Colonic mucosa (tissue), 4 donors: ENCODE results near the gene HERC3. TPM values are rescaled to one million over a fixed set of nuclear protein-coding genes. Genes with fewer than 3 reads are reported as not detected.

ENCODE experiments used
- DNase-seq: peaks from one replicate; pipeline ENCODE4 v3.0.0-alpha.2; 2020
- H3K27ac ChIP-seq: fragments of 200-600 bp; one replicate; pipeline ENCODE4 v1.8.0; 2021
- H3K27me3 ChIP-seq: fragments of 200-600 bp; one replicate; pipeline ENCODE4 v1.8.0; 2021
- H3K36me3 ChIP-seq: fragments of 200-600 bp; one replicate; pipeline ENCODE4 v1.8.0; 2021
- H3K4me1 ChIP-seq: fragments of 200-600 bp; one replicate; pipeline ENCODE4 v1.8.0; 2021; ENCODE audit warnings: mild to moderate bottlenecking
- H3K4me3 ChIP-seq: fragments of 200-600 bp; one replicate; pipeline ENCODE4 v1.8.0; 2021
- H3K9ac ChIP-seq, 2 donors: one replicate each; pipeline ENCODE4 v1.7.0; 2013; ENCODE audit warnings: control low read depth in 2 of 2, low read depth in 2 of 2, low read length in 2 of 2
- H3K9me3 ChIP-seq: fragments of 200-600 bp; one replicate; pipeline ENCODE4 v1.8.0; 2021
- CTCF ChIP-seq: fragments of 200-600 bp; IDR thresholded peaks from one replicate; pipeline ENCODE4 v1.8.0; 2022; ENCODE audit warnings: antibody characterized with exemption, mild to moderate bottlenecking
- intact Hi-C: fragments of 100-400 bp; cut with DNase I; formaldehyde crosslinking; loops from one replicate; pipeline ENCODE4 v1.14.1; 2022
- total RNA-seq, 2 donors: library from RNA; stranded (reverse); fragmentation: NEBNext Ultra II Directional in 1 of 2; extraction: Animal tissue kit (Norgen Biotek cat#: 25700) in 1 of 2; gene quantifications; one replicate each; pipeline ENCODE4 v1.2.1, GENCODE V29; 2021
- donor health status: healthy.
- donor health status: DM: no; HTN: no; CAD: no.
- donor health status: DM: no; HTN: no; CAD: no.

The HERC3 gene
- total RNA-seq: 10 to 100 TPM; 23.0 to 51.4 TPM

GRCh38 chr4:88591787-88592599 is at the start of gene HERC3:
Gene HERC3 (plus strand): TSS chr4:88592480. CDS start chr4:88605824, 13,344 bp downstream.
- H3K4me3 ChIP-seq: peak within 1 kb of the TSS; percentile 92
- TF ChIP-seq CTCF: no peak
- intact Hi-C loops: loop anchor here (2.0 kb wide), 1 partner anchor 61 kb away; no protein-coding TSS in a partner anchor
- DNase-seq: peak; percentile 93
- no peaks in the 10 kb centered on the region for H3K9me3 ChIP-seq
- H3K36me3 ChIP-seq: no peaks in the 10 kb centered on the region
- H3K27me3 ChIP-seq: no peaks in the 10 kb centered on the region
- peaks cover 8% of the 10 kb centered on the region for H3K4me1 ChIP-seq
- peak within 1 kb of the TSS; percentile 96 for H3K27ac ChIP-seq
- peak within 1 kb of the TSS; percentile 80 to 86 for H3K9ac ChIP-seq

GRCh38 chr4:88549815-88550214 is 42.5 kb upstream of the HERC3 start:
- no peak for TF ChIP-seq CTCF
- H3K9ac ChIP-seq: no peak overlapping the region
- H3K27ac ChIP-seq: no peak overlapping the region
- DNase-seq: no peak
- H3K4me3 ChIP-seq: no peak overlapping the region
- no peaks in the 10 kb centered on the region for H3K9me3 ChIP-seq
- intact Hi-C loops: no loop called here
- no peaks in the 10 kb centered on the region for H3K27me3 ChIP-seq
- no peaks in the 10 kb centered on the region for H3K4me1 ChIP-seq
- H3K36me3 ChIP-seq: no peaks in the 10 kb centered on the region

GRCh38 chr4:88567591-88567990 is 24.7 kb upstream of the HERC3 start:
- Histone ChIP-seq H3K4me1 (no peaks in the 10 kb centered on the region), H3K4me3 (no peak overlapping the region), H3K9me3 (no peaks in the 10 kb centered on the region), H3K27me3 (no peaks in the 10 kb centered on the region), H3K36me3 (no peaks in the 10 kb centered on the region), H3K9ac (no peak overlapping the region), H3K27ac (no peak overlapping the region)
- intact Hi-C loops: no loop called here
- no peak for DNase-seq
- no peak for TF ChIP-seq CTCF

GRCh38 chr4:88570001-88570400 is 22.3 kb upstream of the HERC3 start:
- H3K4me1 ChIP-seq: no peaks in the 10 kb centered on the region
- TF ChIP-seq CTCF: no peak
- no peak overlapping the region for H3K9ac ChIP-seq
- DNase-seq: no peak
- no peaks in the 10 kb centered on the region for H3K36me3 ChIP-seq
- H3K4me3 ChIP-seq: no peak overlapping the region
- no peaks in the 10 kb centered on the region for H3K27me3 ChIP-seq
- intact Hi-C loops: no loop called here
- H3K27ac ChIP-seq: no peak overlapping the region
- no peaks in the 10 kb centered on the region for H3K9me3 ChIP-seq

GRCh38 chr4:88573276-88573980 is 18.9 kb upstream of the HERC3 start:
- DNase-seq: no peak
- Histone ChIP-seq H3K9me3 (no peaks in the 10 kb centered on the region), H3K4me1 (no peaks in the 10 kb centered on the region), H3K27ac (no peak overlapping the region), H3K36me3 (no peaks in the 10 kb centered on the region), H3K27me3 (no peaks in the 10 kb centered on the region), H3K9ac (no peak overlapping the region), H3K4me3 (no peak overlapping the region)
- intact Hi-C loops: no loop called here
- no peak for TF ChIP-seq CTCF
